HPDE6-E6E7 (cell line): ENCODE results near the gene CDK16.

ENCODE experiments used
- DNase-seq: peaks from one replicate; pipeline ENCODE4 v3.0.0; 2011; ENCODE audit warnings: missing footprints; ENCODE audit errors: extremely low spot score

Gene CDK16

DNA sequence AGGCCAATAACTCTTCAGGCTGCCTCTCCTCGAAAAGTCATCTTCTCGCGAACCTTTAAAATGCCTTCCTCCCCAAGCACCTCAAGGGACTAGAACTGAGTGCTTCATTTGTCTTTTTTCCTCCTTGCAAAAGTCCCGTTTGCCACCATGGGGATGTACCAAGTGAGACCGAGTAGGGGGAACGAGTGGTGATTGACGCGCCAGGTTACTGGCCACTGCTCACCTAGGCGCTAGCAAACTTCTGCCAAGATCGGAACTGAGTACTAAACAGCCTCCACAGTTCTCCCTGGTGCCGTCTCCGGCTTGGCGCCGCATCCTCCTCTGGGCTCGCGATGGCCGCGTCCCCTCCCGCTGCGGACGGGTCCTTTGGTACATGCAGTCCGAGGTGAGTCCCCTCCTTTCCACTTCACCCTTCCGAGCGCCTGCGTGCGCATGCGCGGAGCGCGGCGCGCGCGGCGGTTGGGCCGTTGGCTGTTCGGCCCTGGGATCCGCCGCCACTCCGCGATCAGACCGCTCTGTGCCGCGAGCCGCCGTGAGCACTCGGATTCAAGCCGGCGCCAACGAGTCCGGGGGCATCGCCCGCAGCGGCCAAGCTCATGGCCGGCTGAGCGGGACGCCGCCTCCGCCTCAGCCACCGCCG is at the start of gene CDK16:
Gene CDK16, plus strand, starts transcription at position 402 of the 640 bp plus-strand sequence. CDS start 4,877 bp downstream, outside the sequence.
- peak; percentile 90 for DNase-seq

DNA sequence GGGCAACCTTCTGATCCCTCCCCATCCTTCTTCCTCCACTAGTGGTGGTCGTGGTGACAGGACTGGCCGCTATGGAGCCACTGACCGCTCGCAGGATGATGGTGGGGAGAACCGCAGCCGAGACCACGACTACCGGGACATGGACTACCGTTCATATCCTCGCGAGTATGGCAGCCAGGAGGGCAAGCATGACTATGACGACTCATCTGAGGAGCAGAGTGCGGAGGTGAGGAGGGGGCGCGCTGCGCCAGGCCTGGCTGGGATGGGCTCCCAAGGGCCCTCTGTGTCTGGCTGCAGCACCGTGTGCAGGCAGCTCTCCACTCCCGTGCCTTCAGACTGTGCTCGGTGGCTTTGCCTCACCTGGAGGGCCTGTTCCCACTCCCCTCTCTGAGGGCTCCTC is 49.2 kb upstream of the CDK16 start:
- no peak for DNase-seq

DNA sequence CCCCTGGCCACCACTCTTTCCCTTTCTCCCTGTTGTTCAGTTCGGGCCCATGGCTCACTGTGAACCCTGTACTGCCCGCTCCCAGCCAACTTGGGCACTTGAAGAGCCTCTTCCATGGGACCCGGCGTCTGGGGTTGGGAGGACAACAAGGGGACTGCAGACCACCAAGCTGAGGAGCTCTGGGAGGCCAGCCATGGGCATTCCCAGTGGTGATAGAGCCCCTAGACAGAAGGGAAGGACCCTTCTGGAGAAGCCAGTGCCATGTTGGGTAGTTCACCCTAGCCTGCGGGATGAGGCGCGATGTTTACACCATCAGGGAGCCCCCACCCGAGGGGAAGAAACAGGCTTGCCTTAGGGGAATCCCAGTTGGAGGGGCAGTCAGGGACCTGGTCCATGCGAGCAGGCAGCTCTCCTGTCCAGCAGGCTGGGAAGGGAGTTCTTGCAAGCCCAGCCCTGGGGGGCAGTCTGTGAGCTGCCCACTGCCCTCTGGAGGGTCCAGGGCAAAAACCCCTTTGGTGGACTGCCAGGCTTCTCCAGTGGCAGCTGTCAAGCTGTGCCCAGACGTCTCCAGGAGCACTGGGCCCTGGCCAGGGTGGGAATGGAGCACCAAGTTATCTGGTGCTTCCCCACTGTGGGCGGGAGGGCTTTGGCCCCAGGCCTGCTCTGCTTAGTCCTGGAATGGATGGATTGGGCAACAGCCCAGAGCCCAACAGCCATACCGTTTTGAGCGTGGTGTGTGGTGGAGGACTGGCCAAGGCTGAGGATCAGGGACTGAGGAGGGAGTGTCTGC is 48.6 kb upstream of the CDK16 start:
- DNase-seq: no peak

GRCh38 chrX:47170861-47171692 is 47.4 kb upstream of the CDK16 start:
- DNase-seq: no peak

- DNase-seq: no peak
Measured at GRCh38 chrX:47171996-47172395, 46.5 kb upstream of the CDK16 start.

DNA sequence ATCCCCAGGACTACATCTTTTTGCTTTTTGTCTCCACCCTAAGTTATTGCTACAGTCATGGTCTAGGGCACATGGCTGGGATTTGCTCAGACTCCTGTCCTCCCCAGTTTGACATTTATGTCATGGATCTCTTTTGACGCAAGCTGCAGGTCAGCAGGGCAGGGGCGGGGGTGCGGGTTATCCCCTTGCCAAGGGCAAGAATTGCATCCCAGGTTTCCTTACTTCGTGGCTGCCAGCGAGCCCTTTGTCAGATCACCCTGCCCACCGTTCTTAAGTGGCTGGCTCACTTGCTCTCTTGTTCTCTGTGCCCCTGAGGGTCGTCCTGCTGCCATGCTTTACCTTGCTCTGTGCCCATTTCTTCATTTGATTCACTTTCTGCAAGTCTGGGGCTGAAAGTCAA is 45.9 kb upstream of the CDK16 start:
- no peak for DNase-seq

- no peak for DNase-seq
Measured at GRCh38 chrX:47172971-47173792, 45.3 kb upstream of the CDK16 start.

GRCh38 chrX:47174376-47174775 is 44.1 kb upstream of the CDK16 start:
- DNase-seq: no peak

- DNase-seq: no peak
Measured at GRCh38 chrX:47174846-47175587, 43.5 kb upstream of the CDK16 start.

- DNase-seq: no peak
Measured at GRCh38 chrX:47175588-47175980, 42.9 kb upstream of the CDK16 start.

- DNase-seq: no peak
Measured at GRCh38 chrX:47176101-47176740, 42.3 kb upstream of the CDK16 start.

- no peak for DNase-seq
Measured at GRCh38 chrX:47177079-47177478, 41.4 kb upstream of the CDK16 start.

GRCh38 chrX:47178337-47178736 is 40.1 kb upstream of the CDK16 start:
- DNase-seq: no peak

DNA sequence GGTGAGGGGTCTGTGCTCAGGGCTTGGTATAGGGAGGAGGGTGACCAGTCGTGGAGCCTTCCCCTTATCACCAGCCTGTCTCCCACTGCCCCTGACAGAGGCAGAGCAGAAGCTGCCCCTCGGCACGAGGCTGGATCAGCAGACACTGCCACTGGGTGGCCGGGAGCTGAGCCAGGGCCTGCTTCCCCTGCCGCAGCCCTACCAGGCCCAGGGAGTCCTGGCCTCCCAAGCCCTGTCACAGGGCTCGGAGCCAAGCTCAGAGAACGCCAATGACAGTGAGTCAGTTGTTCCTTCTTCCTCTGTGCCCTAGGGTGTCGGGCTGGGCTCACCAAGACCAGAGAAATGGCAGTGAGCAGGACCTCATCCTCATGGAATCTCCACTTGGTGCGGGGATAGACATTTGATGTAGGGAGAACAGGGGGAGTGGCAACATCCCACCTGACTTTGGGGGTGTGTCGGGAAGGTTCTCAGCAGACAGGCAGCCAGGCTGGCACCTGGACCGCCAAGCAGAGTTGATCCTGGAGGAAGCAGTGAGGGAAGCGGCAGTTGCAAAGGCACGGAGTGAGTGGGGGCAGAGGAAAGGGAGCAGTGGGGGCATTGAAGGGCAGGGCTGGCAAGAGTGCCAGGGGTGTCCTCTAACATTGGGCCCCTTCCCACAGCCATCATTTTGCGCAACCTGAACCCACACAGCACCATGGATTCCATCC is 39.1 kb upstream of the CDK16 start:
- no peak for DNase-seq

DNA sequence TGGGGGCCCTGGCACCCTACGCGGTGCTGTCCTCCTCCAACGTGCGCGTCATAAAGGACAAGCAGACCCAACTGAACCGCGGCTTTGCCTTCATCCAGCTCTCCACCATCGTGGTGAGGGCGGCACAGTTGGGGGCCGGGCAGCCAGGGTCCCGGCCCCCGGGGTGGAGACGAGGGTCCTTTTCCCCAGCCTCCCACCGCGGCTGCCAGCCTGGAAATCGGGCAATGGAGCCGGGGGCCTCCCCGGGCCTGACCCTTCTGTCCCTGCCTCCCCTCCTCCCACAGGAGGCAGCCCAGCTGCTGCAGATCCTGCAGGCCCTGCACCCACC is 38.6 kb upstream of the CDK16 start:
- no peak for DNase-seq

DNA sequence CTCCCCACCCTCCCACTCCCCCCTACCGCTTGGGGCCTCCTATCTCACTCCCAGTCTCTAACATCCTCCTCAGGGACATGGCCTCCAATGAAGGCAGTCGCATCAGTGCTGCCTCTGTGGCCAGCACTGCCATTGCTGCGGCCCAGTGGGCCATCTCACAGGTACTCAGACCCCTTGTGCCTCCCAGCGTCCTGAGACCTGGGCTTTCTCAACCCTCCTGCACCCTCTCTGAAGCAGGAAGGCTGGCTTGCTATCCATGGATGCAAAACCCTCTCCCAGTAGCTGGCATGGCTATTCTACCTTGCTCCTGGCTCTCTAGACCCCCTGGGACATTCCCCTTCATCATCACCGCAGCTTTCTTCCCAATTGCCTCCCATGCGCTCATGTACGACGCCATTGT is 38.1 kb upstream of the CDK16 start:
- no peak for DNase-seq

DNA sequence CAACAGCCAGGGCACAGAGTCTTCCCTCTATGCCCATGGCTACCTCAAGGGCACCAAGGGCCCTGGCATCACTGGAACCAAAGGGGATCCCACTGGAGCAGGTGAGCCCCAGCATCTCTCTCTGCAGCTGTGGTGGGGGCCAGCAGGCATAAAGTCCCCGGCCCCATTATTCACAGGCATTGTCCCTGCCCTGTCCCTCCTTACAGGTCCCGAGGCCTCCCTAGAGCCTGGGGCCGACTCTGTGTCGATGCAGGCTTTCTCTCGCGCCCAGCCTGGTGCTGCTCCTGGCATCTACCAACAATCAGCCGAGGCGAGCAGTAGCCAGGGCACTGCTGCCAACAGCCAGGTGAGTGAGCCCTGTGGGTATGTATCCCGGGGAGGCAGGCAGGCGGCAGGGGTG is 37.2 kb upstream of the CDK16 start:
- DNase-seq: no peak

- DNase-seq: no peak
Measured at GRCh38 chrX:47182106-47182700, 36.3 kb upstream of the CDK16 start.

DNA sequence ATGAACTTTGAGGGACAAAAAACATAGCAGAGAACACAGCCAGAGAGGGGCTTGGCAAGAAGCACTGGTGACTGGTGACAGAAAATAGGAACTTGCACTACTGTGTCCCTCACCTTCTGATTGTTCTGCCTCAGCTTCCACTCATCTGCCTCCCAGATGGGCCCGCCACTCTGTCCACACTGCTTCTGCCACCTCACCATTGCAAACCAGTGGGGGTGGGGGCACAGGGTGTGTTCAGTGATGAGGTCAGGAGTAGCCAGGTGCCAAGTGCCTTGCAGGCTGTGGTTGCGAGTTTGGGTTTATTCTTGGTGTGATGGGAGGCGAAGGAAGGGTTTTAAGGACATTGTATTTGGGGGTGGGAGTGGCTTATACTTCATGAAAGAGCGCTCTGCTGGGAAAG is 34.0 kb upstream of the CDK16 start:
- no peak for DNase-seq

GRCh38 chrX:47185241-47185640 is 33.2 kb upstream of the CDK16 start:
- DNase-seq: no peak
